ENCODE data around the gene ERMAP.
"Not testable (repeated sequence)": the region's sequence is repeated elsewhere in the genome, so short reads cannot be mapped to it uniquely, and the experiment has no call there.

Gene ERMAP

DNA sequence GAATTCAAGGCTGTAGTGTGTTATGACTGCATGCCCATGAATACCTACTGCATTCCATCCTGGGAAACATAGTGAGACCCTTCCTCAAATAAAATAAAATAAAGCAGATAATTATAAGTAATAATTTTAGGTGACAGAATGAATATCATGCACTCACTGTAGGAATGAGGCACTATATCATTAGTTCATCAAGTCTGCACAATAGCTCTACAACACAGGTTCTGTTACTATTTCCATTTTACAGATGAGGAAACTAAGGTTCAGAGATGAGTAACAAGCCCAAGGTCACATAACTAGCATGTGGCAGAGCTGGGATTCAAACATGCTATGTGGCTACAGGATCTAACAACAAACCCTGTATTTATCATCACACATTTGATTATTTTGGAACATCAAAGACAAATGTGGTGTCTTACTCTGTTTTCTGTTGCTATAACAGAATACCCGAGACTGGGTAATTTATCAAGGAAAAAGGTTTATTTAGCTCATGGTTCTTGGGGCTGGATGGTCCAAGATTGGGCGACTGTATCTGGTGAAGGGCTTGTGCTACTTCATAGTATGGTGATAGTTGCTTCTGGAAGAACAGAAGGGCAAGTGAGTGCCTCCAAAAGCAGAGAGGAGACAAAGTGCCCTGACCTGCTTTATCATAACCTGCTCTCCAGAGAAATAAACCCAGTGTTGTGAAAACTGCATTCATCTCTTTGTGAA is 24.7 kb downstream of the ERMAP start:
- in situ Hi-C loops (cut with MboI; ENCODE audit: low sequenced_read_pairs), result no loop called here

DNA sequence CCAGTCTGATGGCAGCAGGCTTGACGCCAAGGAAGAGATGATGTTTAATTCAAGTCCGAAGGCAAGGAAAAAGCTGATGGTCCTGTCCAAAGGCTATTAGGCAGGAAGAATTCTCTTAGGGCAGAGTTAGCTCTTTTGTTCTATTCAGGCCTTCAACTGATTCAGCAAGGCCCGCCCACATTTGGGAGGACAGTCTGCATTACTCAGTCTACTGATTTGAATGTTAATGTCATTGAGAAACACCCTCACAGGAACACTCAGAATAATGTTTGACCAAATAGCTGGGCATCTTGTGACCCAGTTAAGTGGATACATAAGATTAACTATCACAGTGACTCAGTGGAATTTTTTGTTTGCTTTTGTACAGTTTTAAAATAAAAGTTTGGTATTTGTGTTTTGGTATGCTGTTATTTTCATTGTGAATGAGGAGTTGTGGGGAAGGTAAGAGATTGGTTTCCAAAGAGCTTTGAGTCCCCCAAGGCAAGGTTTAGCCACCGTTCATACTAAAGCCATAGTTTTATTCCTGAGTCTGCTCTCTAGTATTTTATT is 27.7 kb downstream of the ERMAP start:
- in situ Hi-C loops (cut with MboI; ENCODE audit: low sequenced_read_pairs), result no loop called here

DNA sequence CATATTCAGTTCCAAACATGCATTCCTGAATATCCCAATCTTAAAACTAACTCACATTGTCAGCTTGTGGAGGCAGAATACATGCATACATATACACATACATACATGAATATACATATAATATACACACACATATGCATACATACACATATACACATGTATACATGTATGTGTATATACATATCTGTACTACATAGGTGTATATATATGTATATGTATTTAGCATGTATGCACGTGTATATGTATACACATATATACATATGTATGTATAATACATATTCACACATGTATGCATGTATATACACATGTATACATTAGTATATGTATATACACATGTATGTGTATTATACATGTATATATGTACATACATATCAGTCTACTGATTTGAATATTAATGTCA is 28.3 kb downstream of the ERMAP start:
- in situ Hi-C loops (cut with MboI; ENCODE audit: low sequenced_read_pairs), result no loop called here

DNA sequence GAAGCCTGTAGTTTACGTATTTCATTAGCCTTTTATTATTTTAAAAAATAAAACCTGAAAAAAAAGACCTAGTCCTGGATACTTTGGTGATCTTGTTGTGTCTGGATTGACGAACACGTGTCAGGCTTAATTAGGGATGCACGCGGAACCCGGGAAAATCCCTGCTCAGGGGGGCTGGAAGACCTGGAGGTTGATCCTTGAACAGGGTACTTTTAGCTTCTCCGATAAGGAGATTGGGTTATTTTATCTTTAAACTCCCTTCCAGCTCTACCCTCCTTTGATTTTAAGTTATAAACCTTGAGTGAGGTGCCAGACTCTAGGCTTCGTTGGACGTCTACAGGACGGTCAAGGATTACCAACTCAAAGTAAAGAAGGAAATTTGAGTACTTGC is 28.9 kb downstream of the ERMAP start:
- in situ Hi-C loops (cut with MboI; ENCODE audit: low sequenced_read_pairs), result no loop called here

DNA sequence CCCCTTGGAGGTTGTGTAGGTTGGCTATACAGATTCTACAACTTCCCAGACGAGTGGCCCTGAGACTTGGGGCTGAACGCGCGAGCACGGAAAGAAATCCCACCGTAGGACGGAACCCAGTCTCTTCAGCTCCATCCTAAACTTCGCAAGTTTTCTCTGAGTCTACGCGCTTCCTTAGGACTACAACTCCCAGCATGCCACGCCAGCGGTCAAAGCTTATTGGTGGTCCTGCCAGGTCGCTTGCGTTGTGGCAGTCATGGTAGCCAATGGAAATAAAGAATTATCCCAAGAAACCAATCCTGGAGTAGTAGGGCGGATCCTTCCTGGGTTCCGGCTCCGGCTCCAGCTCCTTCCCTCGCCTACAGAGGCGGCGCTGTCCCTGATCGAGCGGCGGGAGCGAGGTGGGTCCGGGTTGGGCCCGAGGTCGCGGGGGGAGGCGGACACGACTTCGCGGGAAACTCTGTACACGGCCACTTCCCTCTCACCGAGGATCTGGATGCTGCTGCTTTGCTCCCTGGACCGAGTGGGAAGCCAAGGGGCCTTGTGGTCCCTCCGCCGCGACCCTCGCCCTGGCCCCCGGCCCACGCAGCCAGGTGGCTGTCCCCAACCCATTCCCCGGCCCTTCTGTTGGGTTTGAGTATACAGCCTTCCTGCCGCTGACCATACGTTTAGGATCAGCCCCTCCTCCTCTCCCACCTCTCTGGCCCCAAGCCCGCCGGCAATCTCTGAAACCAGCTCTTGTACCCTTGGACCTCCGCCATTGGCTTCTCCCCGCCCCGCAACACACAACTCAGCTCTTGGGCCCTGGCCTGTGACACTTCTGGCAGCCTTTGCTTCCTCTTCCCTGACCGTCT is 29.6 kb downstream of the ERMAP start, which contains the start of gene ZNF691:
Gene ZNF691, plus strand, starts transcription at position 357 of the 854 bp plus-strand sequence. CDS start 3,046 bp downstream, outside the sequence.
- in situ Hi-C loops (cut with MboI; ENCODE audit: low sequenced_read_pairs), result no loop called here

DNA sequence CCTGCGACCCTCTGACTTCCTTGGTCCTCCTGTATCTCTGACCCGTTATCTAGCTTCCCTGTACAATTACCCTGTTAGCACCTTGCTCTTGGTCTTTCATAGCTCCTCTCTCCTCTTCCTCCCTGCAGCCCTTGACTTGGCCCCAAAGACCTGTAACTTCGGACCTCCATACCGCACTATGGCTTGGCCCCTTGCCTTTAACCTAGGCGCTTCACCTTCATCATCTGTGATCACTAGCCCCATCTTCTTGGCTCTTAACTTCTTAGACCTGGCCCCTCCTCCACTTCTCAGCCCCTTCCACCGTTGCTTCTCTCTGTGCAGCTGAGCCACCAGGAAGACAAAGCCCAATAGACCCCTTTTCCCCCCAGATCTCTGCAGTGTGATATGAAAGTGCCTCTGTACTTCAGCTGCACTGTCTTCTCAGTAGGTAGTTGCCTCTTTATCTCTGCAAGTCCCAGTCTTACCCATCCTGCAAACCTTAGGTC is 30.2 kb downstream of the ERMAP start:
- in situ Hi-C loops (cut with MboI; ENCODE audit: low sequenced_read_pairs), result no loop called here

DNA sequence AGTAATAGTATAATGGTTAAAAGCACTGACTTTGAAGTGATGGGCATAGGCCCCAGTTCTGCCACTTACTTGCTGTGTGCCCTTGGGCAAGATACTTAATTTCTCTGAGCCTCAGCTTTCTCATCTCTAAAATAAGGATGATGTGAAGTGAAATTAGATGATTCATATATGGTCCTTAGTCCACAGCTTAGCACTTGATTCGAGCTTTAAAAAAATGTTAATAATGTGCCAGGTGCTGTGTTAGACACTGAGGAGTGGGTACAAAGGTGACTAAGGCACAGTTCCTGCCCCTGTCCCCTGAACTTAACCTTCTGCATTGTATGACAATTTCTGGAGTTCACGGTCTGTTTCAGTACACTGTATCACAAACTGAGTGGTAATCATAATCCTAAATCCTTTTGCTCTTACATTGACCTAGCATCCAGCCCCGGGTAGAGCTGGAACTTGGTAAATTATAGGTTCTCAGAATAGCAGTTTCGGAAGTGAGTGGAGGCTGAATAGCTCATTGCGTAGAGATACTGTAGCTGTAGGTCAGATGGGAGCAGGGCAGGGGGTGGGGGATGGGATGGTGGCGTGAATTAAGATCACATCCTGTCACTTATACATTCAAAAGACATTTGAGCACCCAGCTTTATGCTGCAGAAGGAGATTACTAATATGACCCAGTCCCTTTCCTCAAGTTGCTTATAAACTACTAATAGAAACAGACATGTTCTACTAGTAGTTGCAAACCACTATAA is 31.0 kb downstream of the ERMAP start:
- in situ Hi-C loops (cut with MboI; ENCODE audit: low sequenced_read_pairs), result no loop called here

DNA sequence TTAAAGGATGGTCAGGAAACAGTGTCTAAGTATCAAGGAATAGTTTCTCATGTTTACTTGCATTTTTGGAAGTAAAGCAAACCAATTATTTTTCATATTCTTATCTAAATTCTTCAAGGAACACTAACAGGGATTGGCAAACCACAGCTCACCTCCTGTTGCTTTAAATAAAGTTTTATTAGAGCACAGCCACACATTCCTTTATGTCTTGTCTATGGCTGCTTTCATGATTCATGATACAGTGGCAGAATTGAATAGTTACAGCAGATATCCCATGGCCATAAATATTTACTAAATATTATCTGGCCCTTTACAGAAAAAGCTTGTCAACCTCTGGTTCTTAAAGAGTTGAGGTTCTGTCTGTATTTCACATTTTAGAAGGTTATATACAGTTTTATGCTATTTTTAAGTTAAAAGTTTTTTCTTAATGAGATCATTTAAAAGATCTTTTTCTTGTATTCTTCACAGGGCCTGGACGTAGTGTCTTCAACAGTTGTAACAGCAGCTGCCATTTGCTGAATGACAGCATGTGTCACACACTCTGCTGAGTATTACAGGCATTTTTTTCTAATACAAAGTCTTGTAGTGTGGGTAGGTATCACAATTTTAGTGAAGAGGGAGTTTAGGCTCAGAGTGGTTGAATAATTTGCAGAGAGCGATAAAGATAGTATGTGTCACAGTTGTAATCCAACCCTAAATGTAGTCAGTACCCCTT is 32.1 kb downstream of the ERMAP start:
- in situ Hi-C loops (cut with MboI; ENCODE audit: low sequenced_read_pairs), result no loop called here

DNA sequence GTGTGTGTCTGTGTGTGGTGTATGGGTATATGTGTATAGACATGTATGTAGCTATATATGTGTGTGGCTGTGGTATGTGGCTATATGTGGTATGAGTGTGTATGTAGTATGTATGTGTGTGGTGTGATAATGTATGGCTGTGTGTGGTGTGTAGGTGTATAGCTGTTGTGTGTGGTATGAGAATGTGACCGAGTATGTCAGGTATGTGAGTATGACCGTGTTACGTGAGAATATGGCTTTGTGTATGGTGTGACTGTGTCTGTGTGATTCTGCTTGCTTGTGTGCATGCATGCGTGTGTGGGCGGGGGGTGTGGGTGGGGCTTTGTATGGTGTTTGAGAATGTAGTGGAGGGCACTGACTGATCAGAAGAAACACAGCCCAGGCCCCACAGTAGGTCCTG is 33.0 kb downstream of the ERMAP start:
- in situ Hi-C loops (cut with MboI; ENCODE audit: low sequenced_read_pairs), result no loop called here

DNA sequence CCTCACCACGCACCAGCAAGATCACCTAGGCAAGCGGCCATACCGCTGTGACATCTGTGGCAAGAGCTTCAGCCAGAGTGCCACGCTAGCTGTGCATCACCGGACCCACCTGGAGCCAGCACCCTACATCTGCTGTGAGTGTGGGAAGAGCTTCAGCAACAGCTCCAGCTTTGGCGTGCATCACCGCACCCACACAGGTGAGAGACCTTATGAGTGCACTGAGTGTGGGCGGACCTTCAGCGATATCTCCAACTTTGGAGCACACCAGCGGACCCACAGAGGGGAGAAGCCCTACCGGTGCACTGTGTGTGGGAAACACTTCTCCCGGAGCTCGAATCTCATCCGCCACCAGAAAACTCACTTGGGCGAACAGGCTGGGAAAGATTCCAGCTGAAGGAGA is 34.5 kb downstream of the ERMAP start:
- in situ Hi-C loops (cut with MboI; ENCODE audit: low sequenced_read_pairs), result no loop called here

DNA sequence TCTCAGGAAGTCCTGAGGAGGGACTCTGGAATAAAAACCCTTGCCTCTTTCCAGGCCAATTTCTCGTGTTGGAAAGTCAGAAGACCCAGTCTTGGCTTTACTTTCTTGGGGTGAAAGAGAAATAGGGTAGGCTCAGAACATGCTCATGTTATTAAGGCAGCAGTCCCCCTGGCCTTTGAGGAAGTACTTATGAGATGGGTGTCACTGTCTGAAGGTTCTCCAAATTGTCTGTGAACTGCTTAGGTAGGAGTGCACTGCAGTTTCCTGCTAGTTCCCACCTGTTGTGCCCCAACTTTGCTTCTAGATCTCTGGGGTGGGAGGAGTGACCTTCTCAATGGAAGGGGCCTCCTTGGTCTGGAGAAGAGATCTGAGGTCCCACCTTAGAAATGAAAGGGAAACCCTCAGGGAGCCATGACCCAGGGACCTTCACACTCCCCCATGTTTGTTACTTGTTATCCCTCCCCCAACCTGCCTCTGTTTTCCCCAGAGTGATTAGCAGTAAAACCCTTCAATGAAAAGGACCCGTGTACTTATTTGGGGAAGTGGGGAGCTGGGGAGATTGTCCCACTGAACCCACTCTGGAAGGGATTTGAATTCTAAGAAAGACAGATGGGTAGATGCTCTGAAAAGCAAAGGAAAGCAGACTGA is 35.2 kb downstream of the ERMAP start:
- in situ Hi-C loops (cut with MboI; ENCODE audit: low sequenced_read_pairs), result no loop called here

DNA sequence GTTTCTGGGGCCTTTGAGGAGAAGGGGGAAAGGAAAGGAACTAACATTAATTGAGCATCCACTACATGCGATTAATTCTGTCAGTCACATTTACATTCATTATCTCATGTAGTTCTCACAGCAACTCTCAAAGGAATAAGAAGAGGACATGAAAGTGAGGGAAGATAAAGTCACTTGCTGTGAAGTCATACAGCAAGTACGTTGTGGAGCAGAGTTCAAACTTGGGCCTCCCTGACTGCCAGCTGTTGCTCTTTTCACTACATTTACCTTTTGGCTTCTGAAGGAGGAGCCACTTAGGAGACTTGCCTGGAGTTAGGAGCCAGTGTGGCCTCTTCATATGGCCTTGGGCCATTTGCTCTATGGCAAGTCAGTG is 35.7 kb downstream of the ERMAP start:
- in situ Hi-C loops (cut with MboI; ENCODE audit: low sequenced_read_pairs), result no loop called here

DNA sequence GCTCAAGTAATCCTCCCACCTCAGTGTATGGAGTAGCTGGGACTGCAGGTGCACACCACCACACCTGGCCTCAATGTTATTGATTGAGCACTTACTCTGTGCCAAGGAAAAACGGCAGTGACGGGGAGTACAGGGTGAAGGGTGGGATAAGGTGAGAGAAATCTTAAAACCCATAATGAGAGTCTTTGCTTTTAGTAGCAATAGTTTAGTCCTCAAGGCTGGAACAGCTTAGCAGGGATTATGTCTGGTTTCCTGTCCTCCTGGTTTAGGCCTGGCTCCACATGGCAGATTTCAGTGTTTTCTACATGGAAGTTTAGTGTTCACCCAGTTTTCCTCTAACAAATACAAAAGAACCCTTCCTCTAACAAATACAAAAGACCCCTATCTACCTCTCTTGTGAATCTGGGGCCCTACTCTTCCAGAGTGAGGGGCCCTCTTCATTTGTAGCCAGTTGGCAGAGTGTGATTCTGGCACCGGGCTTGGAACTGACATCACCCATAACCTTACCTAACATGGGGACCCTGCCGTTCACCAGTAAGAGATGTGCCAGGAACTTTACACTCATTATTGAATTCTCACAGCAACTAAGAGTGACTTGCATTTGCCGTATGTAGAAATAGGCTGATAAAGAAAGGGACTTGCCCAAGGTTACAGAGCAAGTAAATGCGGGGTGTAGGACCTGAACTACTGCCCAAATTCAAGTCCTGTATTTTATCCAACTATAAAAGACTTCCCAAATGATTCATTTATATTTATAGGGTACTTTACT is 36.4 kb downstream of the ERMAP start:
- in situ Hi-C loops (cut with MboI; ENCODE audit: low sequenced_read_pairs), result no loop called here

DNA sequence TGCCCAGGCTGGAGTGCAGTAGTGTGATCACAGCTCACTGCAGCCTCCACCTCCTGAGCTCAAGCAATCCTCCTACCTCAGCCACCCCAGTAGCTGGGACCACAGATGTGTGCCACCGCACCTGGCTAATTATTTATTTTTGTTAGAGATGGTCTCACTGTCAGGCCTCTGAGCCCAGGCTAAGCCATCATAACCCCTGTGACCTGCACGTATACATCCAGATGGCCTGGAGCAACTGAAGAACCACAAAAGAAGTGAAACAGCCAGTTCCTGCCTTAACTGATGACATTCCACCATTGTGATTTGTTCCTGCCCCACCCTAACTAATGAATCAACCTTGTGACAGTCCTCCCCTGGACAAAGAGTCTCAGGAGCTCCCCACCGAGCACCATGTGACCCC is 39.6 kb downstream of the ERMAP start:
- in situ Hi-C loops (cut with MboI; ENCODE audit: low sequenced_read_pairs), result not testable (repeated sequence)

DNA sequence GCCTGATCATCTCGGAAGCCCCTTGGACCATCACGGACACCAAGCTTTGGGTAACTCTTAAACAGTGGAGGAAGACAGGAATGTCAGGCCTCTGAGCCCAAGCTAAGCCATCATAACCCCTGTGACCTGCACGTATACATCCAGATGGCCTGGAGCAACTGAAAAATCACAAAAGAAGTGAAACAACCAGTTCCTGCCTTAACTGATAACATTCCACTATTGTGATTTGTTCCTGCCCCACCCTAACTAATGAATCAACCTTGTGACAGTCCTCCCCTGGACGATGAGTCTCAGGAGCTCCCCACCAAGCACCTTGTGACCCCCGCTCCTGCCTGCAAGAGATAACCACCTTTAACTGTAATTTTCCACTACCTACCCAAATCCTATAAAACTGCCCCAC is 42.4 kb downstream of the ERMAP start:
- in situ Hi-C loops (cut with MboI; ENCODE audit: low sequenced_read_pairs), result not testable (repeated sequence)

DNA sequence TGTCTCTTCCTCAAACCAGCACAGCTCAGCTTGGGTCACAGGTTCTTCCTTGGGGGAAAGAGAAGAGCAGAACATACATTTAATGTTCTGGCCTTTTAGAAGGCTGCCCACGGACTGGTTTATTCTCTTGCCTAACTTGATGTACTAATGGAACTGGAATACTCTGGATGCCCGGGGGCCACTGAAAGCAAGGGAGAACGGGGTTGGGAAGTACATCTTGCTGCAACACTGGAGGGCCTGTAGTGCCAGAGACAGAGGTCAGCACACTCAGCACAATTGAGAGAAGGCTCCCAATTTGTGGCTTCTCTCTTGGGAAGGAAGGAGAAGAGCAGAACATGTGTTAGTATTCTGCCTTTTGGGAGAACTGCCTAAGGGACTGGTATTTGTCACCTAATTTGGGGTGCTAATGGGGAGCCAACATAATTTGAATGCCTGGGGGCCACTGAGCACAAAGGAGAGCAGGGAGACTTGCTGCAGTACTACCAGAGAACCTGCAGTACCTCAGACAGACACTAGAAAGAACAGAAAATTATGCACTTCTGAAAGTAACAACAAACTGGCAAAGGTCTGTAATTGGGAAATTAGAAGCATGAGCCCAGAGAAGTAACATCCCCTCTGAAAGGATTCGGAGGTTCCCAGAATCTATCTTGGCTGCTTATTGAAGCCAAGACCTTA is 43.6 kb downstream of the ERMAP start:
- in situ Hi-C loops (cut with MboI; ENCODE audit: low sequenced_read_pairs), result no loop called here

DNA sequence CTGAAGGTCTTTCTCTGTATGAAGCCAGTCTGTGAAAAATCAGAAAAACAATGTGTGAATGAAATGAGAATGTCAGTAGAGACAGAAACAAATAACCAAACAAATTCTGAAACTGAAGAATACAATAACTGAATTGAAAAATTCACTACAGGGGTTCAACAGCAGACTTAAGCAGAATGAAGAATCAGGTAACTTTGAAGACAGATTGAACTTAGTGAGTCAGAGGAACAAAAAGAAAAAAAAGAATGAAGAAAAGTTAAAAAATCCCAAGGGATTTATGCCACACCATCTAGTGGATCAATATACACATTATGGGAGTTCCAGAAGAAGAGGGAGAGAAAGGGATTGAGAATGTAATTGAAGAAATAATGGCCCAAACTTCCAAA is 44.1 kb downstream of the ERMAP start:
- in situ Hi-C loops (cut with MboI; ENCODE audit: low sequenced_read_pairs), result no loop called here

DNA sequence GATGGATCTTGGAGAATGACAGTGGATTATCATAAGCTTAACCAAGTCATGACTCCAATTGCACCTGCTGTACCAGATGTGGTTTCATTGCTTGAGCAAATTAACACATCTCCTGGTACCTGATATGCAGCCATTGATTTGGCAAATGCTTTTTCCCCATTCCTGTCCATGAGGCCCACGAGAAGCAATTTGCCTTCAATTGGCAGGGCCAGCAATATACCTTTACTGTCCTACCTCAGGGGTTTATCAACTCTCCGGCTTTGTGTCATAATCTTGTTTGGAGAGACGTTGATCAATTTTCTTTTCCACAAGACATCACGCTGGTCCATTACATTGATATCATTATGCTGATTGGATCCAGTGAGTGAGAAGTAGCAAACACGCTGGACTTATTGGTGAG is 49.6 kb downstream of the ERMAP start:
- in situ Hi-C loops (cut with MboI; ENCODE audit: low sequenced_read_pairs), result no loop called here

DNA sequence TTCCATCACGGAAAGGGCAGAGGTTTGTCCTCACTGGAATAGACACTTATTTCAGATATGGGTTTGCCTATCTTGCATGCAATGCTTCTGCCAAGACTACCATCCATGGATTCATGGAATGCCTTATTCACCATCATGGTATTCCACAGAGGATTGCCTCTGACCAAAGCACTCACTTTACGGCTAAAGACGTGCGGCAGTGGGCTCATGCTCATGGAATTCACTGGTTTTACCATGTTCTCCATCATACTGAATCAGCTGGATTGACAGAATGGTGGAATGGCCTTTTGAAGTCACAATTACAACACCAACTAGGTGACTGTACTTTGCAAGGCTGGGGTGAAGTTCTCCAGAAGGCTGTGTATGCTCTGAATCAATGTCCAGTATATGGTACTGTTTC is 51.5 kb downstream of the ERMAP start:
- in situ Hi-C loops (cut with MboI; ENCODE audit: low sequenced_read_pairs), result not testable (repeated sequence)
